ENCODE measurements around the gene CSF2RB.

Gene CSF2RB
- total RNA-seq: 21.0 reads per million, percentile 48 among the genes with 10 or more reads in this experiment

DNA sequence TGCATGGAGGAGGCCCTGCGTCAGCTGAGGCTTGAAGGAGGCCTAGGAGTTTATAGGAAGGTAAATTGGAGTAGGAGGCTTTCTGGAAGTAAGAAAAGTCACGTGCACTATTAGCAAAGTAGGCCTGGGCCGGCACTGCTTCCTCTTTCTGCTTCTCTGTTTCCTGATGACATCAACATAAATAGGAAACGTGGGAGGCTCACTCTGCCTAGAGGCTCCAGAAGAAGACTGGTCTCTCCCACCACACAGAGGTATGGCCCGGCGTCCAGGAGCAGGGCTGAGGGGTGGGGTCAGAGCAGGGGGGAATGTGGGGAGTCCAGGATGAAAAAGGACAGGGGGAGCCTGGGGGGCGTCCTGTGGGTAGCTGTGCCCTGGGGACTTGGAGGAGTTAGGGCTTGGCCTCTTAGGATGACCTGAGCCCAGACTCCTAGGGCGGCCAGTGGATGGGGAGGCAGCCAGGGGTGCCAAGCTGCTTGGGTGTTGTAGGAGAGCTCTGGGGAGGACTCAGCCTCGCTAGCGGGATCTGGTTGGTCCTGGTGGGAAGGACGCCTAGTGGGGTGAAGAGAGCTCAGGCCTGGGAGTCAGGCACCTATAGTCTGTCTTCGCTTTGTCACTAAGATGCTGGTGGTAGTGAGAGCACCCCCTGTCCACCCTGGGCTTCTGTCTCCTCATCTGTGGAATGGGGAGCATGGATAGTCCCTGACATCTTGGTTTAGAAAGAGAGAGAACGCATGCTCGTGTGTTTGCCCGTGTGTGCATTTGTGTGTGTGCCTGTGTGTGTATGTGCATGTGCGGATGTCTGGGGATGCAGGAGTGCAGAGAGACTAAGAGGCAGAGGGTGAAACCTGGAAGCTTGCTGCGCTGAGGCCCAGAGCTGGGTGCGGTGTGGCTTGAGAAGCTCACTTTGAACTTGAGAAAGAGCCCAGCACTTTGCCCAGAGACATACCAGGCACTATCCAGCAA, at the start of gene CSF2RB:
Gene CSF2RB (plus strand): TSS at position 202 of the 963 bp plus-strand sequence. CDS start 8,580 bp downstream, outside the sequence.
- DNase-seq: no peak

DNA sequence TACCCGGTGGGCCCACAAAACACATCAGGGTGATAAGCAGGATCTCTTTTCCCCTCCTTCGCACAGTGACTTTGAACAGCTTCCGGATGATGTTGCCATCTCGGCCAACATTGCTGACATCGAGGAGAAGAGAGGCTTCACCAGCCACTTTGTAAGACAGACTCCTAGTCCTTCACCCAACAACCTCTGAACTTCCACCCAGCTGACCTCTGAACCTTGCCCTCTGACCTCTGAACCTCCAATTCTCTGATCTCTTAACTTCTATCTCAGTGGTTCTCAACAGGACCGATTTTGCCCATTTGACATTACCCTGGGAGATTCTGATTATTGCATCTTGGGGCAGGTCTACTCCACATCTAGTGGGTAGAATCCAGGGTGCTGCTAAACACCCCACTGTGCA, 49.4 kb upstream of the CSF2RB start:
- DNase-seq: no peak

DNA sequence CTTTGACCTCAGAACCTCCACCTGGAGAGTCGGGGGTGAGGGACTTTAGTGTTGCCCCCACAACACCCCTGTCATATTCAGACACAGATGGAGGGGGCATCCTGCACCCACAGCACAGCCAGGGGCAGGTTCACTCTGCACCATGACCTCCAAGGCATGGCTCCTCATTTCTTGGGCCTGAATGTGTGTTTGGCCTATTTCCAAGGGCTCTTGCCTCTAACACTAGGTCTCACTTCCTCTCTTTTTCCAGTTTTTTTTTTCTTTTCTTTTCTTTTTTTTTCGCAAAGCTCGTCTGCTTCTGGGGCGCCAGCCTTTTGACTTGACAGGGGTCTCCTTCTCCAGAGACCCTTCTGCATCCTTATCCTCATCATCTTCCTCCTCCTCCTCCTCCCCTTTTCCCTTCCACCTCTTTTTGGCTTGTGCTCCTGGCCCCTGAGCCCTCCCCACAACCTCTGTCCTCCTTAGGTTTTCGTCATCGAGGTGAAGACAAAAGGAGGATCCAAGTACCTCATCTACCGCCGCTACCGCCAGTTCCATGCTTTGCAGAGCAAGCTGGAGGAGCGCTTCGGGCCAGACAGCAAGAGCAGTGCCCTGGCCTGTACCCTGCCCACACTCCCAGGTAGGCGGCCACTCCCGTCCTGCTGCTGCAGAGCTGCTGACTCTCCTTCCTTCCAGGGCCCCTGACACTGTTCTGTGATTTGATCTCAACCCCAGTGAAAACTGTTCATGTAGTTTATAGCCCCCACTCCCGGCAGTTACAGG, 48.8 kb upstream of the CSF2RB start:
- no peak for DNase-seq

DNA sequence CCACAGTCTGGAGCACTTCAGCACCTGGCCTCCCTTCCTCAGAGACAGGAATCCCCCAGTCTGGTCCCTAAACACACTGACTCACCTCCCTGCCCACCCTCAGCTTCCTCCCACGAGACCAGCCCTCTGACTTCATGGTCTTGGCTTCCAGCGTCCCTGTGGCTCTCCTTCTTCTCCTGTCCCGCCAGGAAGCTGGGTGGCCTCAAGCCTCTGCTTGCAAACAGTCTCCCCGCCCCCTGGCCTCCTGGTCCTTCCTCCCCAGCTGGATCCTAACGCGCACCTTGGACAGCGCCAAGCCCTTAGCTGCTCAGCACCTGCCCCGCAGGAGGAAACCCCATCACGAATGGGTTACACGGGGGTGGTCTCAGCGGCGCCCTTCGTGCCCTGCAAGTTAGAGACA, 48.1 kb upstream of the CSF2RB start:
- DNase-seq: no peak

DNA sequence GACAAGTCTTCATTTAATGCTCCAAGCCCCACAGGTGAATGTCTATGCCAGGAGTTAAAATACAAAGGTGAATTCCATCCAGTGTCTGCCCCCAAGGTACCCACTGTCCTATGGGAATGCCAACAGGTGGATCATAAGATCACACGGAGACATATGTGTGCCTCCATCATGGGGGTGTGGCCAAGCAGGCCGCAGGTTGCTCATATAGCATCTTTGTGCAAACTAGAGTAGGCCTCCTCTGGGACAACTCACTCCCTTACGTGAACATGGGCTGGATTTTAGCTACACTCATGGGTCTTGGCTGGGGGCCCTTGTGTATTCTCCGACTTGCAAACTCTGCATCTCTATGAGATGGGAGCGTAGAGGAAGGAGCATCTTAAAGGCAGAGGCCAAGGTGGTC, 45.7 kb upstream of the CSF2RB start:
- no peak for DNase-seq

DNA sequence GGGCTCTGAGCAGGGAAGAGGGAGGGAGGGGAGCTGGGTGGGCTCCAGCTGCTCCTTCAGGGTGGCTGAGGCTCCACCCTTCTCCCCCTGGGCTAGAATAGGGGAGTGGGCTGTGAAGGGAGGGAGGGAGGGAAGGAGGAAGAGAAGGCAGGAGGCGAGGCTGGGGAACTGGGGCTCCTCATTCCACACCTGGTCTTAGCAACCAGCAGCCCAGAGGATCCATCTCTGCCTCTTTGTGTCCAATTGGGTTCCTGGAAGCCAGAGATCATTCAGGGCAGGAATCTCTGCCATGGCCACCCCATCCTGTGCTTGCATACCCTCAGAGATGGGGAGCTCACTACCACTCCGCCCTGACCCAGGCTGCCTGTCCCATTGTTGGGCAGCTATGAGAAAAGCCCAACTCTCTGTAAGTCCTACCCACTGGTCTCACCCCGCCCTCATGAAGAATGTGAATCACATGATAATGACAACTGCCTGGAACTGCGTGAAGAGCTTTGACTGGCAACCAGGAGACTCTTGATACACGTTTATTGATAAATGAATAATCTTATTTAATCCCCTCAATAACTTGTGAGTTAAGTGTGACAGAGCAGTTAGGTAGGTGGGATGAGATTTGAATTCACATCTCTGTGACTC, 44.8 kb upstream of the CSF2RB start:
- DNase-seq: no peak

DNA sequence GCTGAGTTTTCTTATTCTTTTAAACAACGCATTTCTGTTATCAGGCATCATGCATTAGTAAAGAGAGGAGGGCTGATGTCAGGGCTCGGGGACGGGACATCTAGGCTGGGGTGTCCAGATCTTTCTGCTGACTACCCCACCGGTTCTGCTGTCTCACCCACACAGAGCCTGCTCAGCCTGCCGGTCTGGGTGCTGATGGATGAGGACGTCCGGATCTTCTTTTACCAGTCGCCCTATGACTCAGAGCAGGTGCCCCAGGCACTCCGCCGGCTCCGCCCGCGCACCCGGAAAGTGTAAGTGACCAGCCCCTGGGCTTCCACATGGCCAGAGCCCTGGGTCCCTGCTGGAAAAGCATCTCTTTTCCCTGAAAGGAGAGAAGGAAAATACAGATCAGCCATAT, 43.2 kb upstream of the CSF2RB start:
- DNase-seq: no peak

DNA sequence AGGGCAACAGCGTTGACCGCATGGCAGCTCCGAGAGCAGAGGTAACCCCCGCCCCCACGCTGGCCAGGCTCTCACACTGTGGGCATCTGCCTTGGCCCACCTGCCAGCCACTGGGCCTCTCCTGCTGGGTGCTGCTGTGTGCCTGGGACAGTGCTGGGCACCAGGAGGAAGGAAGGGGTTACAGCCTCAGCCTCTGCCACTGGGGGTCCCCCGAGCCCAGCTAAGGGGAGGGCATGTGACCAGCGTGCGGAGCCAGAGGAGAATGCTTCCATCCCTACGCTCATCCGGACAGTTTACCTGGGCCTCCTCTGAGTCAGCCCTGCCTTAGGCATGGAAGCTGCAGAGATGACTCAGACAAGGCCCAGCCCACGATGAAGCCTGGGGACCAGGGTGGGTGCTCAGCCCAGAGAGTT, 41.8 kb upstream of the CSF2RB start:
- DNase-seq: no peak

DNA sequence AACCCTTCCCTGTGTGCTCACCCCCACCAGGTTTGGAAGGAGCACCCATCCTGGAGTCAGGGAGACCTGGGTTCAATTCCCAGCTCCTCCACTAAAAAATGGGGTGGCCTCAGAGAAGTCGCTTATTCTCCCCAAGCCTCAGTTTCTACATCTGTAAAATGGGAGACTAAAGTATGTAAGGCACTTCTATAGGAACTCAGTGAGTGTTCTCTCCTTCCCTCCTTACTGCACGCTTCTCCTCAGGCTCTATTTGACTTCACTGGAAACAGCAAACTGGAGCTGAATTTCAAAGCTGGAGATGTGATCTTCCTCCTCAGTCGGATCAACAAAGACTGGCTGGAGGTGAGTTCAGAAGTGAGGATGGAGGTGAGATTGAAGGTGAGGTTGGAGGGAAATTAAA, 41.3 kb upstream of the CSF2RB start:
- DNase-seq: no peak

DNA sequence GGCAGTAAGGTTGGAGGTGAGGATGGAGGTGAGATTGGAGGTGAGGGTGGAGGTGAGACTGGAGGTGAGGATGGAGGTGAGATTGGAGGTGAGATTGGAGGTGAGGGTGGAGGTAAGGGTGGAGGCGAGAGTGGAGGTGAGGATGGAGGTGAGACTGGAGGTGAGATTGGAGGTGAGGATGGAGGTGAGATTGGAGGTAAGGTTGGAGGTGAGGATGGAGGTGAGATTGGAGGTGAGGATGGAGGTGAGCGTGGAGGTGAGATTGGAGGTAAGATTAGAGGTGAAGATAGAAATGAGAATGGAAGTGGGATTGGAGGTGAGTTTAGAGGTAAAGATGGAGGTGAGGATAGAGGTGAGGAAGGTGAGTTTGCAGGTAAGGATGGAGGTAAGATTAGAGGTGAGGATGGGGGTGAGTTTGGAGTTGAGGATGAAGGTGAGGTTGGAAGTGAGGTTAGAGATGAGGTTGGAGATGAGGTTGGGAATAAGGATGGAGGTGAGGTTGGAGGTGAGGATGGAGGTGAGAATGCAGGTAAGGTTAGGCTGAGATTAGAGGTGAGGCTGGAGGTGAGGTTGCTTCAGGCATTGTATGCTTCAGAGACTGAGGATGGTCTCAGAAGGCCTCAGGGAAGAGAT, 40.4 kb upstream of the CSF2RB start:
- DNase-seq: no peak

DNA sequence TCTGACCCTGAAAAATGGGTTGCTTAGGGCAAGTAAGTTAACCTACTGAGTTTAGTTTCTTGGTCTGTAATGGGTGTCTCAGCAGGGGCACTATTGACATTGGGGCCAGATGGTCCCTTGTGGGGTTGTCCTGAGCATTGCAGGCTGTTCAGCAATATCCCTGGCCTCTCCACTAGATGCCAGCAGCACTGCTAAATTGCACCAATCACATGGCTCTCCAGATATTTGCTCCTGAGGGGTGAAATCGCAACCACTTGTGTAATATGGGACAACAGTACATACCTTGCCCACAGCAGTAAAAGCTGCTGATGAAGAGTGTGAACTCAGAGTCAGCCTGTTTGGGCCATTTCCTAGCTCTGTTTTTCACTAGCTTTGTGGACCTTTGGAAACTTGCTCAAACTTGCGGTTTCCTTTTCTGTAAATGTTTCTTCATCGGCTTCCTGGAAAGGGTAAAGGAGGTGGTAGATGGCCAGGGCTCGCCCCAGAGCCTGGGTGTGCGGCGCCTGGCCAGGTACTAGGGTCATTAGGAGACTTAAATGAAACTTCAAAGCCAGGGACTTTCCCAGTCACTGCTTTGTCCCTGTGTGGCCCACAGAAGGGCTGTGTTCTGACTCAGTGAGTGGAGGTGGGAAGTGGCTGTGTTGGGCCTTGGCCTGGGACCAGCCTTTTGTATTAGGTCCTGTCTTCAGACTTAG, 39.7 kb upstream of the CSF2RB start:
- peak; percentile 9 for DNase-seq

DNA sequence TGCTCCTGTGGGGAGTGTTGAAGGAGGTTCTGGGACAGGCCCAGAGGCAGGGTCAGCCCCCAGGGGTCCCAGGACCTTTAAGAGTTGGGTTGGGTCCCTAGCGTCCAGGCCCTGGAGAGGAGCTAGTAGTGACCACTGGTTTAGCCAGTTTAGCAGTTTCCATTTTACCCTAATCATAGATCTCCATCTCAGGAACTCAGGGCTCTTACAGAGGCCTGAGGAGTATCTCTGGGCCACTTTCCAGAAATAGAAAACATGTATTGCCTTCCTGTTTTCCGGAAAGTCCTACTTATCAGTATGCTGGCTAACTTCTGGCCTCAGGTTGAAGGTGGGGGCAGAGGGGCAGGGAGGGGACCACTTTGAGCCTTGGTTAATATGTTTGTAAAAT, 39.1 kb upstream of the CSF2RB start:
- DNase-seq: no peak

DNA sequence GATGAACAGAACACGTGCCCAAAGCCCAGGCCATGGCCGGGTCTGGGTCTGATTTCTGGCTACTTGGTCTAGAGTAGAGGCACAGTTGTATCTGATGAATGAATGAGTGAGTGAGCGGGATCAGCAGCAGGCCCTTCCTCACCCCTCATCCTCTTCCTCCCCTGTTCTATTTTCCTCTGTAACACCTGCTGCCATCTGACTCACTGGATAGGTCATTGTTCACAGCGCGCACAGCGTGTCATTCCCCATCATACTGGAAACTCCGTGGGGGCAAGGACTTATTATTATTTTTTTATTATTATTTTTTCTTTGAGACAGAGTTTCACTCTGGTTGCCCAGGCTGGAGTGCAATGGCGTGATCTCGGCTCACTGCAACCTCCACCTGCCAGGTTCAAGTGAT, 38.7 kb upstream of the CSF2RB start:
- DNase-seq: no peak

DNA sequence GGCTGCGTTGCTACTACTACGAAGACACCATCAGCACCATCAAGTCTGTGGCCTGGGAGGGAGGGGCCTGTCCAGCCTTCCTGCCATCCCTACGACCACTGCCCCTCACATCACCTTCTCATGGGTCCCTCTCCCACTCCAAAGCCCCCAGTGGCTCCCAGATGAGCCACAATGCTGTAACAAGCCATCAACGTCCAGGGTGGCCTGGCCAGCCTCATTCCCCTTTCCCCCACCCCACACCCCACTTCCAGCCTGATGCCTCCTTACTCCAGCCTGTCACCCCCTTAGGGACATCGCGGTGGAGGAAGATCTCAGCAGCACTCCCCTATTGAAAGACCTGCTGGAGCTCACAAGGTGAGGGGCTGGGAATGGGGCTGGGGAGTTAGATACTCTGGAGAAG, 37.7 kb upstream of the CSF2RB start:
- DNase-seq: no peak

DNA sequence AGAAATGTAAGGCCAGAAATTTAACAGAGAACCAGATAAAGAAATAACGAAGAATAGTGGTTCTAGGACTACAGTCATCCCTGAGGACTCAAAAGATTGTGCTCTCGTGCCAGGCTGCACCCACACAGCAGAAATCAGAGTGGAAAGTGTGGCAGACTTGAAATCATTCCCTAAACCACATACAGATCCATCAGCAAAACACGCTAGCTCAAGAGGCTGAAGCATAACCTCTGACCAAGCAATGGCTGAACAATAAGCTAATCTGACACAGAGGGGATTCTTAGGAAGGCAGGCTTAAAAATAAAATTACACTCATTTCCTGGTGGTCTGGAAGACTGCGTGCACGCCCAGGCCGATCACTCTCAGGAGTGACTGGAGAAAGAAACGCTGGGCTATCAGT, 33.7 kb upstream of the CSF2RB start:
- DNase-seq: no peak

DNA sequence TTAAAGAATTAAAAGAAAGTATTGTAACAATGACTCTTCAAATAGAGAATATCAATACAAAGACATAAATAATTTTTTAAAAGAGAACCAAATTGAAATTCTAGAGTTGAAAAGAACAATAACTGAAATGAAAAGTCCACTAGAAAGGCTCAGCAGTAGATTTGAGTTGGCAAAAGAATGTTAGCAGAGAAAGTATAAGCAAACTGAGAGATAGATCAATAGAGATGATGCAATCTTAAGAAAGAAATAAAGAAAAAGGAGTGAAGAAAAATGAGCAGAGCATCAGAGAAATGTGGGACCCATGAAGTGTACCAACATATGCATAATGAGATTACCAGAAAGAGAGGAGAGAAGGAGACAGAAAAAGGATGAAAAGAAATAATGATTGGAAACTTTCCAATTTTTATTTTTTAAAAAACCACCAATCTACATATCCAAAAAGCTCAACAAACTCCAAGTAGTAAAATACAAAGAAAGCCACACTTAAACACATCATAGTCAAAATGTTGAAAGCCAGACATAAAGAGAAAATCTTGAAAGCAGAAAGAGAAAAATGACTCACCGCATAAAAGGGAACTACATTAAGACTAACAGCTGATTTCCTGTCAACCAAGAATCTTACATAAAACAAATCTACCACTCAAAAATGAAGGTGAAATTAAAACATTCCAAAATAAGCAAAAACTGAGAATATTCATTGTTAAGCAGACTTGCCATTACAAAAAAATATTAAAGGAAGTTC, 31.8 kb upstream of the CSF2RB start:
- no peak for DNase-seq

DNA sequence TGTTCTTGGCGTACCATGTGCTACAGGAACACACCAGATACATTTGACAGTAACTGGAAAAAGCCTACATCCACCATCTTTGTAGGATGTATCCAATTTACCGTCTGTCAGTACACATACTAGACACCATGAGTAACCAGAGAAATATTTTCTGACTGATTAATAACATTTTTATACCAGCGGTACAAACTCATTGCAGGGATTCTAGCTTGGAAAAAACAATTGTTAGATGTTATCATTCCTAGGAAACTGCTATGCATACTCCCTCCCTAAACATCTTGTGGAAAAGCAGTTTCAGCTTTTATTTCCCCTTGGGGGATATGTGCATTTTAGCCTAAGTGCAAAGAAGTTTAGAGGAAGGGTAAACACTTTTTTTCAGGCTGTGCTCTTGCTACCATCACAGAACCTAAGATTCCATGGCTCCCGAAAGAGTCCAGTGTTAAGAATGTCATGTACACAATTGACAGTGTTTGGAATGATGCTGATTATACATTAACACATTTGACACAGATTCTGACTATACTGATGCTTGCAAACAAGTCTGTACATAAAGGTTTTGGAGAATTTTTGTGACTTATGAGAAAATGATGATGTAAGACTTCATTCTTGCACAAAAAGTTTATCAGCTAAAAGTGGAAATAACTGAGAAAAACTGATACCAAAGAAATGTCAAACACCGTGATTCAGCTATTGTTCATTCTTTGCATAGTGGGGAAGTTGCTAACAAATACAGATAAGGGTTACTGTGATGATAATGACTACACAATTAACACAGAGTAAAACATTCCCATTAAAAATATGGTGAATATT, 28.9 kb upstream of the CSF2RB start:
- DNase-seq: no peak

DNA sequence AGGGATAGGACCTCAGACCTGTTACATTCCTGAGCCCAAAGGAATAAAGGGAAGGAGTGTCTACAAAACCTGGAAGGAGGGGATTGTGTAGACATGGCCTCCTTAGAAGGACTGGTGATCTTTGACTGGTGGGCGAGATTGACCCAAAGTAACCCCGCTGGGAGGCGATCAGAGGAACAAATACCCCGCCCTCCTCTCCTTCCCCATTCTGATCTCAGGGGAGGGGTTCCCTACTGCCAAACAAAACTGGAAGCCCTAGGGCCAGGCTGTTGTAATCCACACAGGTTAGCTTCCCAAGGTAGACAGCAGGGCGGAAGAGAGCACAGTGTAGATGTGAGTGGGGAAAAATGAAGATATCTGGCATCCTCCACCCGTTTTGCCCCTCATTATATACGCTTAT, 28.0 kb upstream of the CSF2RB start:
- DNase-seq: no peak

DNA sequence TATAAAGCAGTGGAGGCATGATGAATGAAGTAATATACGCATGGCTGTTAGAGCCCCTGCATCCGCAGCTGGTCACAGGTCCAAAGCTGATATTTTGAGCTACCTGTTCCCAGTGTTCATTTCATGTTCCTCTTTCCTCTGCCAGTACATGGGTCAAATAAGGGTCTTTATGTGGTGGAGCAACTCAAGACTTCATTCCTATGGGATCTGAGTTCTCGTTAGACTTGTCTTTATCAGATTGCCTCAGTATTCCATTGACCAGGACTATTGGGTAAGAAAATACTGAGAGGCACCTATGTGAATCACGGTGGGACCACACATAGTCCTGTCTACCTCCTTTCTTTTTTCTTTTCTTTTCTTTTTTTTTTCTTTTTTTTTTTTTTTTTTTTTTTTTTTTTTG, 27.4 kb upstream of the CSF2RB start:
- DNase-seq: no peak

DNA sequence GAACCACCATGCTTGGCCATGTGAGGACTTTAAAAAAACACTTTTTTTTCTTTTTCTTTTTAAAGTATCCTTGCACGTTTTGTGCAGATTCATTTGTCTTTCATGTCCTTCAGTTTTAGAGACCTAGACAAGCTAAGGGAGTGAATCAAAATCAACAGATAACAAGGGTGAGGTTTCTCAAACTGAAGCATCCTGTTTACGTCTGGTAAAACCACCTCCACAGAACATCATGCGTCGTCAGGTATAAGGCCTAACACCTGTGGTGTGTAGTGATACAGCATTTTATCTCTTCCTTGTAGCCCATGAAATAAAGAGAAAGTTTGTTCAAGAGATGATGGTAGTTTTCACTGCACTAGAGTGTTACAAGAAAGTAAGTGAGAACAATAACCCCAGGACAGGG, 26.3 kb upstream of the CSF2RB start:
- no peak for DNase-seq

DNA sequence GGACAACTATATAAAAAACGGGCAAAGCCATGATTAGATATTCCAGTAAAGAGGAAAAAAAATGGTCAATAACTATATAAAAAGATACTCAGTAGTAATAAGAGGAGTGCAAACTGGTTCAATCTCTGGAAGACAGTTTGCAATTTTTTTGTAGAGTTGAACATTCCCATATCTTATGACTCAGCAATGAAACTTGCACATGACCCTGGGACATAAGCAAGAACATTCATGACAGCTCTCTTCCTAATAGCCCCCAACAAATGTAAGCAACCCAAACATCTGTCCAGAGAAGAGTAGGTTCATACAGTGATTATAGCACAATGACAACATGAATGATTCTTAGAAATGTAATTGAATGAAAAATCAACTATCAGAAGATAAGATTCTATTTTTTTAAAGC, 21.8 kb upstream of the CSF2RB start:
- no peak for DNase-seq

All from effector CD4-positive, alpha-beta T cell (primary cell).